ENCODE data around the gene ANKAR.
A peak's percentile ranks its signal among the peaks of the same experiment; 100 is the strongest.

Gene ANKAR

GRCh38 chr2:189674374-189675112, at the start of gene ANKAR:
ANKAR (plus strand) TSS chr2:189674670; CDS start chr2:189676491, 1,821 bp downstream.
- peak within 1 kb of the TSS; percentile 83 for H3K27ac ChIP-seq
- no peaks in the 10 kb centered on the region for H3K79me2 ChIP-seq (ENCODE audit: insufficient read depth, low read depth)
- peak within 1 kb of the TSS; percentile 96 for H2AFZ ChIP-seq (ENCODE audit: low read depth)
- TF ChIP-seq CTCF (conservative IDR thresholded peaks at IDR 0.05; ENCODE audit: low read depth, low read length): peak; percentile 85
- H4K20me1 ChIP-seq (ENCODE audit: insufficient read depth): no peaks in the 10 kb centered on the region
- H3K4me3 ChIP-seq (IDR thresholded peaks at IDR 0.05; ENCODE audit: insufficient read depth, low read depth, low read length): peak within 1 kb of the TSS; percentile 90
- H3K36me3 ChIP-seq (ENCODE audit: insufficient read depth): no peaks in the 10 kb centered on the region
- peak within 1 kb of the TSS; percentile 92 for H3K9ac ChIP-seq
- H3K4me1 ChIP-seq (ENCODE audit: low read depth, poor library complexity, severe bottlenecking): peaks cover 26% of the 10 kb centered on the region
- H3K4me2 ChIP-seq: peak within 1 kb of the TSS; percentile 67
- no peaks in the 10 kb centered on the region for H3K27me3 ChIP-seq (ENCODE audit: insufficient read depth, low read depth)

- no peak overlapping the region for H3K27ac ChIP-seq
- peaks cover 32% of the 10 kb centered on the region for H3K4me1 ChIP-seq (ENCODE audit: low read depth, poor library complexity, severe bottlenecking)
- H3K9ac ChIP-seq: no peak overlapping the region
- no peaks in the 10 kb centered on the region for H3K79me2 ChIP-seq (ENCODE audit: insufficient read depth, low read depth)
- no peak overlapping the region for H3K4me3 ChIP-seq (IDR thresholded peaks at IDR 0.05; ENCODE audit: insufficient read depth, low read depth, low read length)
- no peaks in the 10 kb centered on the region for H3K27me3 ChIP-seq (ENCODE audit: insufficient read depth, low read depth)
- no peaks in the 10 kb centered on the region for H4K20me1 ChIP-seq (ENCODE audit: insufficient read depth)
- no peak overlapping the region for H2AFZ ChIP-seq (ENCODE audit: low read depth)
- no peak for TF ChIP-seq CTCF (conservative IDR thresholded peaks at IDR 0.05; ENCODE audit: low read depth, low read length)
- no peak overlapping the region for H3K4me2 ChIP-seq
- H3K36me3 ChIP-seq (ENCODE audit: insufficient read depth): no peaks in the 10 kb centered on the region
Observed at GRCh38 chr2:189625636-189626035, 48.8 kb upstream of the ANKAR start.

GRCh38 chr2:189627789-189628188, 46.7 kb upstream of the ANKAR start:
- H2AFZ ChIP-seq (ENCODE audit: low read depth): no peak overlapping the region
- H3K27ac ChIP-seq: no peak overlapping the region

GRCh38 chr2:189628817-189629530, 45.5 kb upstream of the ANKAR start:
- H3K9ac ChIP-seq: no peak overlapping the region
- no peak overlapping the region for H3K4me2 ChIP-seq
- H3K27me3 ChIP-seq (ENCODE audit: insufficient read depth, low read depth): no peaks in the 10 kb centered on the region
- H3K4me1 ChIP-seq (ENCODE audit: low read depth, poor library complexity, severe bottlenecking): peaks cover 13% of the 10 kb centered on the region
- H4K20me1 ChIP-seq (ENCODE audit: insufficient read depth): no peaks in the 10 kb centered on the region
- no peaks in the 10 kb centered on the region for H3K79me2 ChIP-seq (ENCODE audit: insufficient read depth, low read depth)
- no peaks in the 10 kb centered on the region for H3K36me3 ChIP-seq (ENCODE audit: insufficient read depth)
- TF ChIP-seq CTCF (conservative IDR thresholded peaks at IDR 0.05; ENCODE audit: low read depth, low read length): no peak
- no peak overlapping the region for H3K27ac ChIP-seq
- H3K4me3 ChIP-seq (IDR thresholded peaks at IDR 0.05; ENCODE audit: insufficient read depth, low read depth, low read length): no peak overlapping the region
- H2AFZ ChIP-seq (ENCODE audit: low read depth): no peak overlapping the region

More at GRCh38 chr2:189627789-189628188, 46.7 kb upstream of the ANKAR start:
- H3K4me2 ChIP-seq: no peak overlapping the region
- no peak overlapping the region for H3K9ac ChIP-seq
- no peaks in the 10 kb centered on the region for H3K79me2 ChIP-seq (ENCODE audit: insufficient read depth, low read depth)
- no peaks in the 10 kb centered on the region for H4K20me1 ChIP-seq (ENCODE audit: insufficient read depth)
- H3K27me3 ChIP-seq (ENCODE audit: insufficient read depth, low read depth): no peaks in the 10 kb centered on the region
- no peaks in the 10 kb centered on the region for H3K36me3 ChIP-seq (ENCODE audit: insufficient read depth)
- no peak overlapping the region for H3K4me3 ChIP-seq (IDR thresholded peaks at IDR 0.05; ENCODE audit: insufficient read depth, low read depth, low read length)
- TF ChIP-seq CTCF (conservative IDR thresholded peaks at IDR 0.05; ENCODE audit: low read depth, low read length): no peak
- H3K4me1 ChIP-seq (ENCODE audit: low read depth, poor library complexity, severe bottlenecking): peaks cover 22% of the 10 kb centered on the region

All from KMS-11 (cell line).